Dedifferentiated amniotic fluid mesenchymal stem cell (primary cell): ENCODE measurements around the gene HAP1.
"Not testable (repeated sequence)": the region's sequence is repeated elsewhere in the genome, so short reads cannot be mapped to it uniquely, and the experiment has no call there.

Source experiments
- DNase-seq: peaks from one replicate; pipeline ENCODE4 v3.0.0-alpha.2; 2016; ENCODE audit errors: extremely low spot score

HAP1 gene

DNA sequence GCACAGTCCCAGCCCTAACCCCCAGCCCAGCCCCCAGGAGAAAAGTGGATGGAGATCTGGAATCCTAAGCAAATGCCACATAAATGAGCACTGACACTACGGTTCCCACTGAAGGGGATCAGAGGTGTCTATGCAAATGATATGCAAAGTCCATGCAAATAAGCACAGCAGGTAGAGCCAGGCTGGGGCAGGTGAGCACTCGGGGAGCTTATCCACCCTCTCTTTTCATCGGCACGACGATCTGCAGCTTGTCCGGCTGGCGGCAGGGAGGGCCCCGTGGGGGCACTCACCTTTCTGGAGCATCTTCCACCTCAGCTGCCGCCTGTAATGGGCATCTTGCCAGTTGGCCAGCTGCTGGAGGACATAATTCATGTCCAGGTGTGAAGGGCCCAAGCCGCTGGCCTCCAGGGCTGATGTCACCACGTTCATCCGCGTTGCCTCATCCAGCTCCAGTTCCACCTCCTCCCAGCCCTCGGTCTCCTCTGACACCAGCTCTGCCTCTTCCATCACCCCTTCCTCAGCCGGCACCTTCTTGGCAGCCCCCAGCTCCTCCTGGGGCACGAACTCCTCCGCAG is 9.9 kb downstream of the HAP1 start:
- no peak for DNase-seq

DNA sequence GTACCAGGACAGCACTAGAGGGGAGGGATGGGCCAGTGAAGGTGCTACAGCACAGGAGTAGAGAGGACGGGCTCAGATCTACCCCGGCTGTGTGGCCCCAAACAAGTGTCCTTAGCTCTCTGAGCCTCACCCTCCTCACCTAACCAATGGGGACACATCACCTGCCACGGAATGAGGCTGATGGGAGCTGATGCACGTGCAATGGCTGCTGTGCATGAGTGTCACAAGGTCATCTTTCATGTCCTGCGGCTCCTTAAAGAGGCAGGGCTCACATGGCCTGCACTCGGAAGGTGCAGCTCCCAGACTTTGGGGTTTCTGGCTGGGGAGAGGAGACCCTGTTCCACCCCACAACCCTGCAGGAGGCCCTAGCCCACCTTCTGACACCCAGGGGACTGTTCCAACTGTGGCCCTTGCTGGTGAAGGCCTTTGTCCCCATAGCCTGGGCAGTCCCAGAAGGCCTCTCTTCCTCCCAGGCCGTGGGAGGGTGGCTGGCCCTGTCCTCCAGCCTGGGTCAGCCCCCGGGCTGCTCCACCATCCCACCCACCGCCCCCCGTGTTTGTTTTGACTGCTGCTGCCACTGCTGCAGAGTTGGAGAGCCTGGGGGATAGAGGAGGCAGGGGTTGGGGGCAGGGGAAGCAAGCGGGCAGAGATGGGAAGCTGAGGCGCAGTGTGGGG is 10.5 kb downstream of the HAP1 start:
- DNase-seq: no peak

DNA sequence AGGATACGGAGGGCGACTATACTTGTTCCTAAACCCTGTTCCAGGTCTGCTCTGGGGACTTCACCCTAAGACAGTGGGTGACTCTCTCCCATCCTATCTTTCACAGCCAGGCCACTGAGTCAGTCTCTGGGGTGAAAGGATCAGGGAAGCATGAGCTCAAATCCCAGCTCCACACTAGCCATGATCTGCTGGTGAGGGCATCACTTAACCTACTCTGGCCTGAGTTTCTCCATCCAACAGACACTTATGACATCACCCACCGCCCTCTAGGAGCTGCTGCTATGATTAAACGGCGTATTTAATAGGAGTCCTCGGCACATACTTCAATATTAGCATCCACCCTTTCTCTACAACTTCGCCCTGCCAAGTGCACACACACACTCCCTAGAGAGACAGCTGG is 12.2 kb downstream of the HAP1 start:
- DNase-seq: no peak

DNA sequence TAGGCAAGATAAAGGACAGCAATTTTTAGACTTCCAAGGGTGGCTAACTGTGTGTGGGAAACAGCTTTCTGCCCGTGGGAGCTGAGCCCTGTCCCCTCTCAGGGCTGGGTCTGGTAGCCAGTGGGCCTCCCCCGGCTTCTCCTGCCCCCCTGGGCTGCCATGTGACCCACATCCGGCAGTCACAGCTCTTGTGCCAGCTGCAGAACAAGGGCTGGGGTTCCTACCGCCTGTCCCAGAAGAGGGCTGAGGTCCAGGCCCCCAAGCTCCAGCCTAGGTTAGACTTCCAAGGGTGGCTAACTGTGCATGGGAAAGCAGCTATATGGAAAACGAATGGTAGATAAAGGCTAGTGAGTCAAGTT is 16.2 kb downstream of the HAP1 start:
- no peak for DNase-seq

DNA sequence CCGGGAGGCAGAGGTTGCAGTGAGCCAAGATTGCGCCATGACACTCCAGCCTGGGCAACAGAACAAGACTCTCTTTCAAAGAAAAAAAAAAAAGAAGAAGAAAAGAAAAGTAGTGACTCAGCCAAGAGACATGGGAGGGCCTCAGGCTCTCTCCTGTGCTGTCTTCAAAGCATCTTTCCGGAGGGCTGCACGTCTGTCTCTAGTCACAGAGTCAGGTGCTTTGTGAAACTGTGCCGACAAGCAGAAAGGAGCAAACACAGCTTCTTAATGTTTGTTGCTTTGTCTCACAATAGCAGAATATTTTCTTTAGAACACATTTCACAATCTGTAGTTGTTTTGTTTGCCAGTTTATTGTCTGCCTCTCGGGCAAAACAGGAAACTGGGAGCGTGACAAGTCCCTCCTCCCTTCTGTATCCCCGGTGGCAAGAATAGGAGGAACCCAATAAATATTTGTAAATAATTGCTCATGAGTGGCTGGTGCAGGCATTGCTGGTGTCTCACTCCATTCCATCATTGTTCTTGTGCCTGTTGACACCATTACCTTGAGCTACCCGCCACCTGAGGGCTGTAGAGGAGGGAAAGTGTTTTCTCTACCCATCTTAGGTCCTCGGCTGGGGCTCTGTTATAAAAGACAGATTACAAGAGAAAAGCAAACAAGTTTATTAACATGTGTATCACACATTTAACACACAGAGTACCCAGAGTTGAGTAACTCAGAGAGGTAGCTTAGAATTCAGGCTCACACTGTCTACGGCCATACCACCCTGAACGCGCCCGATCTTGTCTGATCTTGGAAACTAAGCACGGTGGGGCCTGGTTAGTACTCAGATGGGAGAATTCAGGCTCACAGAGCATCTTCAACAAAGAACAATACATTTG is 16.8 kb downstream of the HAP1 start:
- peak; percentile 50 for DNase-seq

DNA sequence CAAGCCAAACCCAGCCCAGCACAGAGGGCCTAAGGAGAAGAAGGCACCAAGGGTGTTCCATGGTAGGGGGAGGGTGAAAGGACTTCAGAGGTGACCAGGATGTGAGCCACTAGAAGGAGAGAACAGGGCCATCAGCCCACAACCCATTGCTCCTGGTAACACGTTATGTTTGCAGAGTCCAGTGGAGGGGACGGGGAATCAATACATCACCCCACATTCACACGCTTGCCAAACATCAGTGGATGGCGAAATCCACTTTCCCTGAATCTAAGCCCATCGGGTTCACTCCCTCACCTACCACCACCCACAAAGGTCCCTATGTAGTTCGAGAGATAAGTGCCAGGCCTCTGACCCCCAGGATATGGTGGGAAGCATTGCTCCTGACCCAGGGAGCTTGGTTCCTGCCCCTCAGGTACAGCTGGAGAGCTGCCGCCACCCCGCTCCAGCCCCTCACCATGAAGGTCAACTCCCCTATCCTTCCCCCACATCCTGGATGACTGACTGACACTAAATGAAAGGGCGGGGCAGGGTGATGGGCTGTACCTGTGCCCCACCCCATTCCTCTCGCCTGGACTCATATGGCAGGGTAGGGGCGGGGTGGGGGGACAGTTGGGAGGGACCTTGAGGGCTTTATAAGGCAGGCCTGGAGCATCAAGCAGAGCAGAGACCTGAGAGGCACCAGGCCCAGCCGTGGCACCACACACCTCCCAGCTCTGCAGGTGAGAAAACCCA is 22.6 kb downstream of the HAP1 start, which contains the start of gene GAST:
Gene GAST, plus strand, starts transcription at position 663 of the 732 bp plus-strand sequence. CDS start 3,106 bp downstream, outside the sequence.
- no peak for DNase-seq

DNA sequence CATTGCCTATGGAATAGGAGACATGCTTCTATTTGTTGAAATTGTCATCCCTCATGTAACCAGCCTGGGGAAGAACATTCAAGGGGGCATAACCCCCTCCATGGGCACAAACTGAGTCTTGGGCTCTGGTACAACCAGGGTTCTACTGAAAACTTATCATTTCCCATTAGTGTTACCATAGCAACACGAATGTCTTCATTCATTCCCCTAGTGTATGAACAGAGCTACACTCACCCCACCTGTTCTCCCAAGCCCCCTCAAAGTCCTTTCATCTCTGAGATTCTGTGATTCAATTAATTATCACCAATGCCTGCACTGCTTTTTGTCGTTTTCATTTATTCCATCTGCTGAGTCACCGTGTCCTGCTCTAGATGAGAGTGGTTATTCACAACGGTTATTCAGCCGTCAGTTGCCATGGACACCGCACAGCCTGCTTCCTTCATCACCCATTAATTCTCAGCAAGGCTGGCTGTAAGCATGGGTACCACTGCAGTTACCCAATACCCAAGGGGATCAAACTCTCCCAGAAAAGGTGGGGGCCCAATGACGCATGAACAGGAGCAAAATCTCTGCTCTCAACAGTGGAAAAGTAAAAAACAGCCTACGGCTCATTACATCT is 23.9 kb downstream of the HAP1 start:
- DNase-seq: no peak

DNA sequence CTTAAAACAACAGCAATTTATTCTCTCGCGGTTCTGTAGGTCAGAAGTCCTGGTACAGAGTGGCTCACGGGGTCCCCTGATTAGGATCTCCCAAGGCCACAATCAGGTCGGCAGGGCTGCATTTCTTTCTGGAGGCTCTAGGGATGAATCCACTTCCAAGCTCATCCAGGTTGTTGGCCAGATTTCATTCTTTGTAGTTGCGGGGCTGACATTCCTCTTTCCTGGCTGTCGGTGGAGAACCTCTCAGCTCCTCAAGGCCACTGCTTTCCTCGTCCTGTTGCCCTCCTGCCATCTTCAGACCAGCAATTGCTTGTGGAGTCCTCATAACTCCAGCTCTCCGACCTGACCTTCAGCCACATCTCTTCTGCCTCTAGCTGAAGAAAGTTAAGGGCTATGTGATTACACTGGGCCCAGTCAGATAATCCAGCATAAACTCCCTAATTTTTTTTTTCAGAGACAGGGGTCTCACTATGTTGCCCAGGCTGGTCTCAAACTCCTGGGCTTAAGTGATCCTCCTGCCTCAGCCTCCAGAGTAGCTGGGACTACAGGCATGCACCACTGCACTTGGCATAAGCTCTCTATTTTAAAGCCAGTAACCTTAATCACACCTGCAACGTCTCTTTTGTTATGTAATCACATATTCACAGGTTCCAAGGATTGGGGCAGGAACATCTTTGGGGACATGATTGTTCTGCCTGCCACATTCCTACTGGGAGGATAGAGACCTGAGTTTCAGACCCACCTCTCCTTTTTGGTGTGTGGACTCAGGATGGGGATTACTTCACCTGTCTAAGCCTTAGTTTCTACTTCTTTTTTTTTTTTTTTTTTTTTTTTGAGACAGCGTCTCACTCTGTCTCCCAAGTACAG is 26.4 kb downstream of the HAP1 start:
- DNase-seq: no peak

DNA sequence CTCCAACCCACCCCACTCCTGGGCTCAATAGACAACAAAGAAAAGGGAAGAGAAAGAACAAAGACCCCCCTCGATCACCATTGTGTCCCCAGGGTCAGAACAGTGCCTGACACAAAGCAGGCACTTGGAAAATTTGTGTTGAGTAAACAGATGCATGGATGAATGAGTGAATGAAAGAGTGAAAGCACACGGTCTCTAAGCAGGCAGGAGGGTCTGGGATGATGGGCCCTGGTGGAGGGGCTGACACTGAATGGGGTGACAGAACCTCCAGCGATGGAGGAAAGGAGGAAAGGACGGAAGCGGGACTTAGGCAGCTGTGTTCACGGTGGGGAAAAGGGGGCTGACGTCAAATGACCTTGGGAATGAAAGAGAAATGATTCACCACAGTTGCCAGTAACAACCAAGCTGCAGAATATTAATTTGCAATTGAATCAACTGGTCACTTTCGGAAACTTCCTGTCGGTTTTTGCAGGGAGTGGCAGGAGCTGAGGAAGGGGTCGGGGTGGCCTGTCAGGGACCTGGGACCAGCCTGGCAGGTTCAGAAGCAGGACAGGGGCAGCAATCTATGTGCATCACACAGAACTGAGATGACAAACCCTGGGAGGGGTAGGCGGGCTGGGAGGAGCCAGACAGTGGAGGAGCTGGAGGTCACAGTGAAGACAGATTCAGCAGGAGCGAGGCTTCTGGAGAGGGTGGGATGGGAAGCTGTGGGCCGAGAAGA is 29.0 kb downstream of the HAP1 start:
- DNase-seq: no peak

DNA sequence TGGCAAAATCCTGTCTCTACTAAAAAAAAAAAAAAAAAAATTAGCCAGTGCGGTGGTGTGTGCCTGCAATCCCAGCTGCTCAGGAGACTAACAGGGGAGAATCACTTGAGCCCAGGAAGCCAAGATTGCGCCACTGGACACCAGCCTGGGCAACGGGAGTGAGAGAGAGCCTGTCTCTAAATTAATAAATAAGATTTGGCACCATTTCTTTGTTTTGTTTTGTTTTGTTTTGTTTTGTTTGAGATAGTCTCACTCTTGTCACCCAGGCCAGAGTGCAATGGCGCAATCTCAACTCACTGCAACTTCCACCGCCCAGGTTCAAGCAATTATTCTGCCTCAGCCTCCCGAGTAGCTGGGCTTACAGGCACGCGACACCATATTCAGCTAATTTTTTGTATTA is 31.7 kb downstream of the HAP1 start:
- no peak for DNase-seq

DNA sequence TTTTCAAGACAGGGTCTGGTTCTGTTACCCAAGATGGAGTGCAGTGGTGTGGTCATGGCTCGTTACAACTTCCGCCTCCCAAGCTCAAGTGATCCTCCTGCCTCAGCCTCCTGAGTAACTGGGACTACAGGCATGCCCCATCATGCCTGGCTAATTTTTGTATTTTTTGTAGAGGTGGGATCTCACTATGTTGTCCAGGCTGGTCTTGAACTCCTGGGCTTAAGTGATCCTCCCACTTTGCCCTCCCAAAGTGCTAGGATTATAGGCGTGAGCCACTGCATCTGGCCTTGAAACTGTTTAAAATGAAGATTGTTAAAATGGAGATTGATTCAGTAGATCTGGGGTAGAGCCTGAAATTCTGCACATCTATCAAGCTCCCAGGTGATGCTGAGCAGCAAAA is 33.6 kb downstream of the HAP1 start:
- DNase-seq: not testable (repeated sequence)

DNA sequence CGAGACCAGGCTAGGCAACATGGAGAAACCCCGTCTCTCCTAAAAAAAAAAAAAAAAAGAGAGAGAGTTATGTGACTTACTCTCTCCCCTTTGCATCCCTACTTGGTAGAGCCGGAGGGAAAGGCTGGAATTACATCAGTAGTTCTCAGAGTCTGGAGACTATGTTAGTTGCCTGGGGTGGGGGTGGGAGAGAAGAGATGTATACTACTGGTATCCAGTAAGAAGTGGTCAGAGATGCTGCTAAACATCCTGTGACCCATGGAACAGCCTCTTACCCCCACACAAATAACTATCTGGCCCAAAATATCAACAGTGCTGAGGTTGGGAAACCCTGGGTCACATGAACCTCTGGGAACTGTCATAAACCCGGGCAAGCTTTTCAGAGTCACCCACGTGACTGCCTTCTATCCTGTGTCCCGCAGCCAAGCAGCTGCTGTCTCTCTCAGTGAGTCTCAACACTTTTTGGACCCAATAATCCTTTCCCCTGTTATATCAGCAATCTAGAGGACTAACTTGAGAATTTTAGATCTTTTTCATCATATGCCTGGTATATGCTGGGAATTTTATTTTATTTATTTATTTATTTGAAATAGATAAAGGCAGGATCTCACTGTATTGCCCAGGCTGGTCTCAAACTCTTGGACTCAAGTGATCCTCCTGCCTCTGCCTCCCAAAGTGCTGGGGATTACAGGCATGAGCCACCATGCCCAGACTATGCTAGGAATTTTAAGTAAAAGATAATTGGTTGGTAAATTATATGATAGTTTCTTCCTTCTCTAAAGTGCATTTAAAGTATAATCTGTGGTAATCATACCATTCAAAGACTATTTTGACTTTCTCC is 37.1 kb downstream of the HAP1 start:
- DNase-seq: no peak

DNA sequence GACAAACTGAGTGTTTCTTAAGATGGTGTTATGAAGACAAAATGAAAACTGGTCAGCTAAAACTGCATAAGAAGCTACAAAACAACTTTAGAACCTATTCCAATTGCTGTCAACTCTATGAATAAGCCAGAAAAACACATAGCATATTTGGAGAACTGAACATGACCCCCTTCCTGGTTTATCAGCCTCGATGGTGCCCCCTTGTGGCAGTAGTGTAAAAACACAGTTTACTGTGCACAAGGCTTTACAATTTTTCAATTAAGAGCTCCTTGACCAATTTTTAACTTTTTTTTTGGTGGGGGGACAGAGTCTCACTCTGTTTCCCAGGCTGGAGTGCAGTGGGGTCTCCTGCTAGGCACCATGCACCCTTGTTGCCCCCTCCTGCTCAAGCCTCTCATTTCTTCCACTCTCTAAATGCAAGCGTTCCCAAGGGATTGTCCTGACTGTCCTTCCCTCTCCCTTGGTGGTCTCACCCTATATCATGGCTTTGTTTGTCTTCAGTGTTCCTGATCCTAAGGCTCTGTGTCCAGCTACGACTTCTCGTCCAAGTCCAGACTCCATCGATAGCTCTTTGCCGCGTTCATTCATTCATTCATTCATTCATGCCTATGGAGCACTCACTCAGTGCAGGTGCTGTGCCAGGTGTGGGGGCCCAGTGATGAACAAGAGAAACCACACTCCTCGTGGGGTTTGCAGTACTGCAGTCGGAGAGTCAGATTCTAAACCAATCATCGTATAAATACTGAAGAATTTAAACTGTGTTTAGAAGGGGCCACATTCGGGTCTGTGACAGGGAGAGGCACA is 38.3 kb downstream of the HAP1 start:
- DNase-seq: peak; percentile 82

DNA sequence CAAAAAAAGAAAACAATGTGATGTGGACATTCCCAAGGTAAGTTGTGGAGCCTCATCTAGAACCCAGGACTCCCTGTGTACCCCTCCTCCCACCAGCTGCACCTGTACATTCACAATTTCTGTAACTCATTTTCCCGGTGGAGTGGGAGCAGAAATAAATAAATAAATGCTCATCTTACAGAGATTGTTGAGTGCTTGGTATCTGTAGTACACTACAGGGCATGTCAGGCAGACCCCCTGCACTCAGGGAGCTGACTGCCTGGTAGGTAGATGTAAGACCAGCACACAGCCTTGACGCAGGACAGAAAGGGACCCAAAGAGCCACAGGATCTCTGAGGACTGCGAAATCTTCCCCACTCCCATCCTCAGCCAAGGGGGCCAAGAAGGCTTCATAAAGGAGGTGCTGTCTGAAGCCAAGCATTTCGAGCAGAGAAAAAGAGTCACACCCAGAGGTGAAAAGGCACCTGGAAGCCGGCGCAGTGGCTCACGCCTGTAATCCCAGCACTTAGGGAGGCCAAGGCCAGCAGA is 39.2 kb downstream of the HAP1 start:
- no peak for DNase-seq

DNA sequence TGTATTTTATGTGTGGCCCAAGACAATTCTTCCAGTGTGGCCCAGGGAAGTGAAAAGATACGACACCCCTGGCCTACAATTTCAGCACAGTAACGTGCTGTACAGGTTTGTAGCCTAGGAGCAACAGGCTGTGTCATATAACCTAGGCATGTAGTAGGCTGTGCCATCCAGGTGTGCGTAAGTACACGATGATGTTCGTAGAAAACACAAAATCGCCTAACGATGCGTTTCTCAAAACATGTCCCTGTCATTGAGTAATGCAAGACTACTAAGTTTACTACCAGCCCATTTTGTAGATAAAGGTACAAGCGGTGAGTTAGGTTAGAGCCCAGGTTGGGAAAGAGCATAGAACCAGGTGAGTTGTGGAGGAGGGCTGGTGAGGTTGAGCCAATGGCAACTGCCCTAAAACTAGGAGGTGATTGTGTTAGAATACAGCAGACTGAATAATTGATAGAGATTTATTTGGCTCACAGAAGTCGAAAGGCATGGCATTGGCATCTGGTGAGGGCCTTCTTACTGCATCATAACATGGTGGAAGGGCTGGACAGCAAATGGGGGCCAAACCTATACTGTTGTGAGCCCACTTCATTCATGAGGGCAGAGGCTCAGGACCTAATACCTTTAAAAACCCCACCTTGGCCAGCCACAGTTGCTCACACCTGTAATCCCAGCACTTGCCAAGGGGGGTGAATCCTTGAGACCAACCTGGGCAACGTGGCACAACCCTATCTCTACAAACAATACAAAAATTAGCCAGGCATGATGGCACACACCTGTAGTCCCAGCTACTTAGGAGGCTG is 41.5 kb downstream of the HAP1 start:
- no peak for DNase-seq

DNA sequence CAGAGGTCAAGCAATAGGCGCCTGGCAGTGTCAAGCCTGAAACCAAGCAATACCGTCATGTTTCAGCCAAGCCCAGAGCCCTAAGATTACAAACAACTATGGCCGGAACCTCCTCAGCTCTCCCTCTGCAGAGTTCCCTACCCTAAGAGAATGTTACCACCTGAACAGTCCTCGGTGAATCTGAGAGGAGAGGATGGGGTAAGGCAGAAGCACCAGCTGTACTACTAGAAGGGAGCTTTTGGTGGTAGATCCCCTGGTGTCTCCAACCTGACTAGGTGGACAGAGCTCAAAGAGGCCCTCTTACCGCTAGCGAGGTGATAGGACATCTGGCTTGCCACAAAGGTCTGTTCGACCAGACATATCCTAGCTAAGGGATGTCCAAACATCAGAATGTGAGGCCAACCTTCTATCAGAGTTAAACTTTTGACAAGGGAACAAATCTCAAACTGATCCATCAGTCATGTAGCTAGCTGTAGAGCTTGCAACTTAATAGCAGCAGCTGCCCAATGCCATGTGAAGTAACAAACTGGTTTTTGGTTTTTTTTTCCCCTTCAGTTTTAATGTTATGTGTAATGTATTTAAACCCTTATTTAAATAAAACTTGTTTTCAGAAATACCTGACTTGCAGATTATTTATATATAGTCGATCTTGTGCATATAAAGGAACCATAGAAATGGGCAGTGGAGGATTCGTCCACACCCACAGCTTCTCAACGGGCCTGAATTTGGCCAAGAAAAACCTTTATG is 43.2 kb downstream of the HAP1 start:
- DNase-seq: no peak

DNA sequence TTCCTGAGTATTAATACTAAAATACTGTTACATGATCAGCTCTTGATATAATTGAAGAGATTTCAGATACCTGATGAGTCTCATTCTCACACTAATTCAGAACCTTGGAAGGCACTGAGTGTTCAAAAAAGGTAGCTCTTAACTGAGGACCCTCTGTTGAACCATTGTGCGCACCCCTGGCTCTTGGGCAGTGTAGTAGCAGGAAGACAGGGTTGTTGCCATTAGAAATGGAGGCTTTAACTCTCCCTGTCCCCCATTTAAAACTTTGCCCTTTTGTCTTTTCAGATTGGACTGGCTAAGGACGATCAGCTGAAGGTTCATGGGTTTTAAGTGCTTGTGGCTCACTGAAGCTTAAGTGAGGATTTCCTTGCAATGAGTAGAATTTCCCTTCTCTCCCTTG is 43.9 kb downstream of the HAP1 start:
- no peak for DNase-seq
